Transverse colon (tissue), 4 donors: Measurements from ENCODE around the gene CRLF1. TPM values are rescaled to one million over a fixed set of nuclear protein-coding genes. Genes with fewer than 3 reads are reported as not detected.

Experiments
- DNase-seq: peaks from one replicate; pipeline ENCODE4 v3.0.0-alpha.2; 2019
- H3K27ac ChIP-seq, 4 donors: fragments of 200-600 bp; sonication (generic); 2 replicates each; pipeline ENCODE4 v1.5.1; 2016 to 2018; ENCODE audit warnings: inconsistent platforms in 4 of 4
- H3K27me3 ChIP-seq: fragments of 200-600 bp; sonication (generic); 2 replicates; pipeline ENCODE4 v1.5.1; 2017; ENCODE audit warnings: inconsistent platforms
- H3K36me3 ChIP-seq, 4 donors: fragments of 200-600 bp; sonication (generic); 2 replicates each; pipeline ENCODE4 v1.5.1; 2017 to 2019; ENCODE audit warnings: inconsistent platforms in 4 of 4
- H3K4me1 ChIP-seq, 4 donors: fragments of 200-600 bp; sonication (generic); 2 replicates each; pipeline ENCODE4 v1.5.1; 2017 to 2020; ENCODE audit warnings: inconsistent platforms in 4 of 4
- H3K4me3 ChIP-seq, 4 donors: fragments of 200-600 bp; sonication (generic); 1 replicate in 1 of 4; 2 replicates in 3 of 4; pipeline versions ENCODE4 v1.5.1 to v1.6.1; 2017 to 2019; ENCODE audit warnings: inconsistent platforms in 4 of 4
- H3K9me3 ChIP-seq, 2 donors: fragments of 200-600 bp; sonication (generic); 2 replicates each; pipeline ENCODE4 v1.5.1; 2017 to 2019; ENCODE audit warnings: inconsistent platforms in 2 of 2
- EP300 ChIP-seq: sonication (generic); formaldehyde crosslinking; IDR thresholded peaks from one replicate; pipeline ENCODE4 v1.6.1; 2017; ENCODE audit warnings: antibody characterized with exemption, low read depth
- POLR2A ChIP-seq: fragments of 450-650 bp; IDR thresholded peaks from one replicate; pipeline ENCODE4 v1.6.1; 2016; ENCODE audit warnings: antibody characterized with exemption, mild to moderate bottlenecking, moderate library complexity
- POLR2AphosphoS5 ChIP-seq, 3 donors: sonication (generic); formaldehyde crosslinking; IDR thresholded peaks; one replicate each; pipeline ENCODE4 v1.6.1; 2016; ENCODE audit warnings: antibody characterized with exemption in 3 of 3
- WGBS, 2 donors: methylation state at CpG; one replicate each; pipeline ENCODE4 v1.1.5; 2018; ENCODE audit warnings: low coverage in 1 of 2; 5-methylcytosine and 5-hydroxymethylcytosine counted together
- in situ Hi-C, 4 donors: fragments of 200-750 bp; cut with MboI; loops; one replicate each; pipeline versions ENCODE4 v1.15.0 to v1.15.1; 2017; ENCODE audit warnings: low sequenced_read_pairs in 3 of 4, low pct_ligation_motif_present in 1 of 4, low pct_unique_long_range_greater_than_20kb in 1 of 4
- intact Hi-C: fragments of 100-400 bp; cut with DNase I; formaldehyde crosslinking; loops from one replicate; pipeline ENCODE4 v1.15.1; 2023; ENCODE audit warnings: low total_unique reads
- total RNA-seq, 4 donors: library from RNA; depleted of rRNA; stranded (reverse); fragments of >200 nt; gene quantifications; one replicate each; pipeline ENCODE4 v1.1.0, GENCODE V29; 2016
- TF ChIP-seq, protein P1 (sequence below), 5 experiments: fragments of 200-600 bp in 3 of 5; fragments of 450-650 bp in 2 of 5; sonication (generic) in 3 of 5; IDR thresholded peaks; 1 replicate in 2 of 5; 2 replicates in 3 of 5; pipeline ENCODE4 v1.5.1; 2016 to 2017; ENCODE audit warnings: antibody characterized with exemption in 5 of 5, inconsistent platforms in 3 of 5, mild to moderate bottlenecking in 2 of 5, moderate library complexity in 1 of 5

The CRLF1 gene
- total RNA-seq, 4 donors from 2014 or later = 1.1 to 21.0 (median 6.1) TPM

DNA sequence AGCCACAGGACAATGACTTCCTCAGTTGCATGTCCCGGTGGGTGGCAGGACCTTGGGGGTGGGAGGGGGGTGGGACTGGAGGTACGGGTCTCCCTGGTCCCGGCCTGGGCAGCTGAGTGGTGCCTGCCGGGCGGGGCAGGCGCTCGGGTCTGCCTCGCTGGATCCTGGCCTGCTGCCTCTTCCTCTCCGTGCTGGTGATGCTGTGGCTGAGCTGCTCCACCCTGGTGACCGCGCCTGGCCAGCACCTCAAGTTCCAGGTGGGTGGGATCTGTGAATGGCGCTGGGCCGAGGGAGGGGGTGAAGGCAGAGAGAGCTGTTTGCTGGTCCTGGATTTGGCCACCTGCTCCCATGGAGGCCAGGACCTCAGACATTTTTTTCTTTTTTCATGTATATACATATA, 11.6 kb upstream of the CRLF1 start:
- H3K27ac ChIP-seq = no peak overlapping the region
- H3K4me1 ChIP-seq = peaks cover 0 to 3% (median under 1%) of the 10 kb centered on the region in 4 donors
- no peaks in the 10 kb centered on the region for H3K36me3 ChIP-seq
- intact Hi-C loops = no loop called here
- no peaks in the 10 kb centered on the region for H3K9me3 ChIP-seq
- DNase-seq = no peak
- no peak overlapping the region for H3K4me3 ChIP-seq
- 76 to 89% methylated on average over 2 to 12 of the region's 13 CpGs for WGBS, 2 donors
- no peak for TF ChIP-seq POLR2AphosphoS5 (IDR thresholded peaks at IDR 0.05)
- no peak for TF ChIP-seq EP300
- TF ChIP-seq, protein P1, sequence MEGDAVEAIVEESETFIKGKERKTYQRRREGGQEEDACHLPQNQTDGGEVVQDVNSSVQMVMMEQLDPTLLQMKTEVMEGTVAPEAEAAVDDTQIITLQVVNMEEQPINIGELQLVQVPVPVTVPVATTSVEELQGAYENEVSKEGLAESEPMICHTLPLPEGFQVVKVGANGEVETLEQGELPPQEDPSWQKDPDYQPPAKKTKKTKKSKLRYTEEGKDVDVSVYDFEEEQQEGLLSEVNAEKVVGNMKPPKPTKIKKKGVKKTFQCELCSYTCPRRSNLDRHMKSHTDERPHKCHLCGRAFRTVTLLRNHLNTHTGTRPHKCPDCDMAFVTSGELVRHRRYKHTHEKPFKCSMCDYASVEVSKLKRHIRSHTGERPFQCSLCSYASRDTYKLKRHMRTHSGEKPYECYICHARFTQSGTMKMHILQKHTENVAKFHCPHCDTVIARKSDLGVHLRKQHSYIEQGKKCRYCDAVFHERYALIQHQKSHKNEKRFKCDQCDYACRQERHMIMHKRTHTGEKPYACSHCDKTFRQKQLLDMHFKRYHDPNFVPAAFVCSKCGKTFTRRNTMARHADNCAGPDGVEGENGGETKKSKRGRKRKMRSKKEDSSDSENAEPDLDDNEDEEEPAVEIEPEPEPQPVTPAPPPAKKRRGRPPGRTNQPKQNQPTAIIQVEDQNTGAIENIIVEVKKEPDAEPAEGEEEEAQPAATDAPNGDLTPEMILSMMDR (IDR thresholded peaks at IDR 0.05) = no peak
- TF ChIP-seq POLR2A = no peak
- peaks cover 49% of the 10 kb centered on the region for H3K27me3 ChIP-seq
- in situ Hi-C loops = loop anchor here in 1 of 4 donors (25.0 kb wide), 1 partner anchor 194 kb away; no protein-coding TSS in a partner anchor

DNA sequence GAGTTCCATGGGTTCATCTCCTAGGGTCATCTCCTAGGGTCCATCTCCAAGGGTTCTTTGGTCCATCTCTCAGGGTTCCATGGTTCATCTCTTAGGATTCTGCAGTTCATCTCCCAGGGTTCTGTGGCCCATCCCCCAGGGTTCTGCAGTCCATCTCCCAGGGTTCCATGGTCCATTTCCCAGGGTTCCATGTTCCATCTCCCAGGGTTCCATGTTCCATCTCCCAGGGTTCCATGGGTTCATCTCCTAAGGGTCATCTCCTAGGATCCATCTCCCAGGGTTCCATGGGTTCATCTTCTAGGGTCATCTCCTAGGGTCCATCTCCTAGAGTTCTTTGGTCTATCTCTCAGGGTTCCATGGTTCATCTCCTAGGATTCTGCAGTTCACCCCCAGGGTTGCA, 11.0 kb upstream of the CRLF1 start:
- intact Hi-C loops = no loop called here
- peaks cover 56% of the 10 kb centered on the region for H3K27me3 ChIP-seq
- in situ Hi-C loops = loop anchor here in 1 of 4 donors (25.0 kb wide), 1 partner anchor 195 kb away; no protein-coding TSS in a partner anchor
- no peak for TF ChIP-seq POLR2A
- no peak for TF ChIP-seq EP300
- TF ChIP-seq, protein P1 (IDR thresholded peaks at IDR 0.05) = no peak
- TF ChIP-seq POLR2AphosphoS5 (IDR thresholded peaks at IDR 0.05) = no peak
- no peaks in the 10 kb centered on the region for H3K9me3 ChIP-seq
- H3K4me3 ChIP-seq = no peak overlapping the region
- peaks cover 0 to 9% (median 6%) of the 10 kb centered on the region in 4 donors for H3K4me1 ChIP-seq
- no peaks in the 10 kb centered on the region for H3K36me3 ChIP-seq
- H3K27ac ChIP-seq = no peak overlapping the region
- no peak for DNase-seq

DNA sequence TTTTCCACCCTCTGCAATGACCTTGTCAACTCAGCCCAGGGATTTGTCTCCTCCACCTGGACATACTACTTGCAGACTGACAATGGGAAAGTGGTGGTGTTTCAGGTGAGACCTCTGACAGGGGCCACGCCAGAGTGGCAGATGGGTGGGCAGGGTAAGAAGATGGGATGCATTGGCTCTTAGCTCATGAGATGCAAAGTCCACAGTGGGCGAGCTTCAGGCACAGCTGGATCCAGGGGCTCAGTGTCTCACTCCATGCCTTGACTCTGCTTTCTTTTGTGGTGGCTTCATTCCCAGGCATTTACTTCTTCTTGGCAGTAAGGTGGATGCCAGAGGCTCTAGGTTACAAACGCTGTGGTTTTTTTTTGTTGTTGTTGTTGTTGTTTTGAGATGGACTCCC, 9.4 kb upstream of the CRLF1 start:
- 89 to 100% methylated on average over 2 to 3 of the region's 3 CpGs for WGBS, 2 donors
- in situ Hi-C loops = loop anchor here in 1 of 4 donors (25.0 kb wide), 1 partner anchor 196 kb away; no protein-coding TSS in a partner anchor
- Histone ChIP-seq H3K27me3 (peaks cover 72% of the 10 kb centered on the region), H3K4me1 (peaks cover 6 to 24% (median 21%) of the 10 kb centered on the region in 4 donors), H3K4me3 (no peak overlapping the region), H3K27ac (no peak overlapping the region), H3K9me3 (no peaks in the 10 kb centered on the region), H3K36me3 (no peaks in the 10 kb centered on the region)
- intact Hi-C loops = no loop called here
- no peak for TF ChIP-seq POLR2A
- TF ChIP-seq POLR2AphosphoS5 (IDR thresholded peaks at IDR 0.05) = no peak
- TF ChIP-seq, protein P1 (IDR thresholded peaks at IDR 0.05) = no peak
- TF ChIP-seq EP300 = no peak
- no peak for DNase-seq

DNA sequence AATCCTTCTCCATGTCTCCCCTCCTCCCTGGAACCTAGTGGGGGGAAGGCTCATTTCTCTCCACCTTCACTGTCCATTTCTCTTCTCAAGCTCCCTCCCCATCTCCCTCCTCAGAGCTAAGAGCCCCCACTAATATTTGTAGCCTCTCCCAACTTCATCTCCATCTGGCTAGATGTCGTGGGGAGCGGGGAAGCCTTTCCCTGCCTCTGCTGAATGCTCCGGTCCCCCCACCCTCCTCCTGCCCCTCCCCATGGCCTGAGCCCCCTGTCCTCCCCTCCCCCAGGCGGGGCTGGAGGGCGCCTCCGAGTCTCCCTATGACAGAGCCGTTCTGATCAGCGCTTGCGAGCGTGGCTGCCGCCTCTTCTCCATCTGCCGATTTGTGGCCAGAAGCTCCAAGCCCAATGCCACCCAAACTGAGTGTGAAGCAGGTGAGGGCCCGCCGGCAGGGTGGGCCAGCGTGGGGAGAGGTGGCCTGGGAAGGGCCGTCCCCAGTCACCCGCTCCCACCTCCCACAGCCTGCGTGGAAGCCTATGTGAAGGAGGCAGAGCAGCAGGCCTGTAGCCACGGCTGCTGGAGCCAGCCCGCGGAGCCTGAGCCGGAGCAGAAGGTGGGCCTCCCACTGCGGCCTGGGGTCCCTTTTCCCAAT, 7.1 kb upstream of the CRLF1 start:
- peaks cover 6 to 29% (median 26%) of the 10 kb centered on the region in 4 donors for H3K4me1 ChIP-seq
- intact Hi-C loops = no loop called here
- H3K4me3 ChIP-seq = no peak overlapping the region
- in situ Hi-C loops = loop anchor here in 1 of 4 donors (25.0 kb wide), 1 partner anchor 199 kb away; no protein-coding TSS in a partner anchor
- no peak for DNase-seq
- H3K9me3 ChIP-seq = no peaks in the 10 kb centered on the region
- H3K36me3 ChIP-seq = no peaks in the 10 kb centered on the region
- no peak overlapping the region for H3K27ac ChIP-seq
- H3K27me3 ChIP-seq = peaks cover 95% of the 10 kb centered on the region
- TF ChIP-seq, protein P1 (IDR thresholded peaks at IDR 0.05) = no peak
- TF ChIP-seq POLR2AphosphoS5 (IDR thresholded peaks at IDR 0.05) (no peak), EP300 (no peak), POLR2A (no peak)
- 8 to 51% methylated on average over 2 to 20 of the region's 23 CpGs for WGBS, 2 donors
